OCI-LY1 (cell line): ENCODE data around the gene PUM1.

Source experiments
- CTCF ChIP-seq: fragments of 200-600 bp; sonication (generic), shearing (Covaris generic); IDR thresholded peaks from 2 replicates; pipeline ENCODE4 v1.5.1; 2017; ENCODE audit warnings: mild to moderate bottlenecking, antibody characterized with exemption, low read length, moderate library complexity, mixed read lengths
- EZH2 ChIP-seq: fragments of 200-600 bp; sonication (generic), shearing (Covaris generic); IDR thresholded peaks from 2 replicates; pipeline ENCODE4 v1.8.0; 2017; ENCODE audit warnings: borderline replicate concordance, mixed run types, mild to moderate bottlenecking, antibody characterized with exemption, low read length, moderate library complexity, mixed read lengths

GRCh38 chr1:30905916-30906620 is 159.4 kb downstream of the PUM1 start:
- TF ChIP-seq CTCF (no peak), EZH2 (no peak)
